Subcutaneous adipose tissue (tissue), 4 donors: ENCODE measurements around the gene COTL1. TPM values are rescaled to one million over a fixed set of nuclear protein-coding genes. Genes with fewer than 3 reads are reported as not detected.

Experiments
- CTCF ChIP-seq: fragments of 450-650 bp; IDR thresholded peaks from one replicate; pipeline ENCODE4 v1.5.1; 2016; ENCODE audit warnings: low read depth, mild to moderate bottlenecking, control low read depth, antibody characterized with exemption, moderate library complexity
- total RNA-seq, 4 donors: library from RNA; depleted of rRNA; stranded (reverse); fragments of >200 nt; gene quantifications; one replicate each; pipeline ENCODE4 v1.1.0, GENCODE V29; 2016

The COTL1 gene
- total RNA-seq, 4 donors from 2014 or later: 27.5 to 114 (median 59.7) TPM

- TF ChIP-seq CTCF: no peak
Observed at GRCh38 chr16:84605339-84605848, 12.5 kb downstream of the COTL1 start.

- TF ChIP-seq CTCF: no peak
Observed at GRCh38 chr16:84604477-84605013, 13.3 kb downstream of the COTL1 start.

GRCh38 chr16:84603940-84604339, 13.9 kb downstream of the COTL1 start:
- no peak for TF ChIP-seq CTCF

- no peak for TF ChIP-seq CTCF
Observed at GRCh38 chr16:84603140-84603816, 14.6 kb downstream of the COTL1 start.

GRCh38 chr16:84600343-84601229, 17.3 kb downstream of the COTL1 start:
- TF ChIP-seq CTCF: no peak

GRCh38 chr16:84599521-84600202, 18.2 kb downstream of the COTL1 start:
- no peak for TF ChIP-seq CTCF

GRCh38 chr16:84598360-84598759, 19.5 kb downstream of the COTL1 start:
- TF ChIP-seq CTCF: no peak
